Tibial artery (tissue), 4 donors: Measurements from ENCODE around the gene STX1B.

Experiments
- DNase-seq, 2 donors: peaks; one replicate each; pipeline ENCODE4 v3.0.0-alpha.2; 2019
- H3K27ac ChIP-seq, 2 donors: fragments of 200-600 bp; sonication (generic) in 1 of 2; 1 replicate in 1 of 2; 2 replicates in 1 of 2; pipeline ENCODE4 v1.5.1; 2018 to 2019; ENCODE audit warnings: mild to moderate bottlenecking in 1 of 2
- H3K27me3 ChIP-seq, 2 donors: fragments of 200-600 bp; sonication (generic) in 1 of 2; one replicate each; pipeline versions ENCODE4 v1.5.1 to v1.6.0; 2016 to 2019
- H3K36me3 ChIP-seq, 3 donors: fragments of 200-600 bp; sonication (generic) in 2 of 3; one replicate each; pipeline ENCODE4 v1.5.1; 2016 to 2019; ENCODE audit warnings: mild to moderate bottlenecking in 2 of 3
- H3K4me1 ChIP-seq, 4 donors: fragments of 200-600 bp; sonication (generic) in 2 of 4; 1 replicate in 3 of 4; 2 replicates in 1 of 4; pipeline ENCODE4 v1.5.1; 2016 to 2019
- H3K4me3 ChIP-seq, 2 donors: fragments of 200-600 bp; sonication (generic) in 1 of 2; 1 replicate in 1 of 2; 2 replicates in 1 of 2; pipeline ENCODE4 v1.5.1; 2018 to 2019; ENCODE audit warnings: mild to moderate bottlenecking in 2 of 2
- H3K9me3 ChIP-seq, 3 donors: fragments of 200-600 bp; sonication (generic) in 1 of 3; one replicate each; pipeline ENCODE4 v1.5.1; 2016 to 2019
- intact Hi-C: fragments of 100-400 bp; cut with DNase I; formaldehyde crosslinking; loops from one replicate; pipeline ENCODE4 v1.15.0; 2023; ENCODE audit warnings: low total_unique reads
- TF ChIP-seq, protein P1 (sequence below), 2 experiments: fragments of 200-600 bp in 1 of 2; fragments of 450-650 bp in 1 of 2; IDR thresholded peaks; one replicate each; pipeline ENCODE4 v1.5.1; 2017 to 2019; ENCODE audit warnings: antibody characterized with exemption in 2 of 2, mild to moderate bottlenecking in 1 of 2, moderate library complexity in 1 of 2

Gene STX1B

DNA sequence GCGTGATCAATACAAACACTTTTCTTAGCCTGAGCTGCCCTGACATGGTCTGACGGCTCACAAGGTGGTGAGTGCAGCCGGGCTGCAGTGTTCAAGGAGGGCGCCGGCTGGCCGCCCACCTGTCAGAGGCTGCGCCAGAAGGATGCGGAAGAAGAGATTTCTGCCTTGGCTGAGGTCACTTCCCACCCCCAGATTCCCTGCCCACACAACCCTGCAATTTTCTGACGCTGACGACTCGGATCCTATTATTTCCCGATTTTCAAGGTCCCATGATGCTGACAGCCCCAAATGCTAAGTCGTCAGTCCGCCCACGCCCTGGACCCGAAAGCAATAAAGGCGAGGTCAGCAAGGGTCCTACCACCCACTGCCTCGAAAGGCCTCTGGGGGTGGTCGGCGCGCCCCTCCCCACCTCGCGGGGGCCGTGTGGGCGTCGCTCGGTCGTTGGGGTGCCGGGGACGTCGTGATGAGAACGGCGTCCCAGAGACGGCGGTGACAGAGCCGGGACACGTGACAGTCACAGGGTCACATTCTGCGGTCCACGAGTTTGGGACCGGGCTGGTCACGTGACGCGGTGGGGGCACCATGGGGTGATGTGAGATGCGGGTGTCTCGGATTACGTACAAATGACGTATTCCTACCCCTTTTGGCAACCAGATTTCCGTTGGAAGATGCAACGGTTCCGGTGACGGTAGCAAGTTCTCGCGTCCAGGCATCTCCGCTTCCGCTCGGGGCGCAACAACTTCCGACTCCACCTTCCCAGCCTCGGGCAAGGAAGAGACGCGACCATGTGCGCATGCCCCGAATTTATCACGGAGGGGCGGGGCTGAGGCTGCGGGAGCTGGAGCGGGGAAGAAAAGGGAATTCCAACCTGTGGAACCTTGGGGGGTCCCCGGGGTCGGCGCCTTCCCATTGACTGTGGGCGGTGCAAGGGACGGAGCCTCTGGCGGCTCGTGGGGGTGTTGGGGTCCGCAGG is 22.6 kb upstream of the STX1B start, which contains the start of gene STX4:
TSS of gene STX4 (plus strand) at position 823 of the 973 bp plus-strand sequence. CDS start 248 bp downstream, outside the sequence.
- H3K4me3 ChIP-seq, result peak within 1 kb of the TSS; percentile 83 to 99
- H3K27me3 ChIP-seq, result no peaks in the 10 kb centered on the region
- peaks cover 2 to 25% (median 21%) of the 10 kb centered on the region in 3 donors for H3K36me3 ChIP-seq
- peak within 1 kb of the TSS; percentile 92 to 93 for H3K27ac ChIP-seq
- H3K4me1 ChIP-seq, result peaks cover 0 to 22% (median 12%) of the 10 kb centered on the region in 4 donors
- peak; percentile 97 to 98 for DNase-seq
- intact Hi-C loops, result loop anchor here (5.0 kb wide), 1 partner anchor 36 kb away; no protein-coding TSS in a partner anchor
- H3K9me3 ChIP-seq, result no peaks in the 10 kb centered on the region
- TF ChIP-seq, protein P1, sequence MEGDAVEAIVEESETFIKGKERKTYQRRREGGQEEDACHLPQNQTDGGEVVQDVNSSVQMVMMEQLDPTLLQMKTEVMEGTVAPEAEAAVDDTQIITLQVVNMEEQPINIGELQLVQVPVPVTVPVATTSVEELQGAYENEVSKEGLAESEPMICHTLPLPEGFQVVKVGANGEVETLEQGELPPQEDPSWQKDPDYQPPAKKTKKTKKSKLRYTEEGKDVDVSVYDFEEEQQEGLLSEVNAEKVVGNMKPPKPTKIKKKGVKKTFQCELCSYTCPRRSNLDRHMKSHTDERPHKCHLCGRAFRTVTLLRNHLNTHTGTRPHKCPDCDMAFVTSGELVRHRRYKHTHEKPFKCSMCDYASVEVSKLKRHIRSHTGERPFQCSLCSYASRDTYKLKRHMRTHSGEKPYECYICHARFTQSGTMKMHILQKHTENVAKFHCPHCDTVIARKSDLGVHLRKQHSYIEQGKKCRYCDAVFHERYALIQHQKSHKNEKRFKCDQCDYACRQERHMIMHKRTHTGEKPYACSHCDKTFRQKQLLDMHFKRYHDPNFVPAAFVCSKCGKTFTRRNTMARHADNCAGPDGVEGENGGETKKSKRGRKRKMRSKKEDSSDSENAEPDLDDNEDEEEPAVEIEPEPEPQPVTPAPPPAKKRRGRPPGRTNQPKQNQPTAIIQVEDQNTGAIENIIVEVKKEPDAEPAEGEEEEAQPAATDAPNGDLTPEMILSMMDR (IDR thresholded peaks at IDR 0.05), result peak in 1 of 2 experiments; percentile 5

GRCh38 chr16:31031276-31031675 is 20.8 kb upstream of the STX1B start:
- no peaks in the 10 kb centered on the region for H3K27me3 ChIP-seq
- TF ChIP-seq, protein P1 (IDR thresholded peaks at IDR 0.05), result no peak
- H3K4me3 ChIP-seq, result no peak overlapping the region
- no peaks in the 10 kb centered on the region for H3K9me3 ChIP-seq
- H3K27ac ChIP-seq, result no peak overlapping the region
- intact Hi-C loops, result loop anchor here (5.0 kb wide), 1 partner anchor 34 kb away; no protein-coding TSS in a partner anchor
- H3K36me3 ChIP-seq, result peaks cover 0 to 17% (median 14%) of the 10 kb centered on the region in 3 donors
- peaks cover 0 to 22% (median 12%) of the 10 kb centered on the region in 4 donors for H3K4me1 ChIP-seq
- DNase-seq, result no peak

DNA sequence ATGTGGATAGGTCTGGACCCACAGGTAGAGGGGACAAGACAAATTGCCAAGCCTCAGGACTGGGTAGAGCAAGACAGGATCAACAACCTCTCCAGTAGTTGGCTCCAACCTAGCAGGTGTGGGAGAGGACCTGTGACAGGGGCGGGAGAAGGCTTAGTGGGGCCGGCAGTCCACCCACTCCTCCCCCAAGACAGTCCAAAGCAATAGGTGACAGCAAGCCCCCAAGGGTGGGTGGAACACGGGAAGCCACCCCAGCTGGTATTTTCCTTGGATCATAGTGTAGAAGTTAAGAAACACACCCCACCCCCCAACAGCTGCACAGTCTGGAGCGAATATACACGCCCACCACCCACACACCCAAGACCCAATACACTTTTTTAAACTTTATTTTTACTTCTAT is 18.8 kb upstream of the STX1B start:
- H3K4me1 ChIP-seq, result peaks cover 0 to 11% (median 2%) of the 10 kb centered on the region in 4 donors
- TF ChIP-seq, protein P1 (IDR thresholded peaks at IDR 0.05), result no peak
- no peaks in the 10 kb centered on the region for H3K27me3 ChIP-seq
- intact Hi-C loops, result no loop called here
- H3K4me3 ChIP-seq, result no peak overlapping the region
- no peak for DNase-seq
- no peak overlapping the region for H3K27ac ChIP-seq
- H3K36me3 ChIP-seq, result no peaks in the 10 kb centered on the region
- no peaks in the 10 kb centered on the region for H3K9me3 ChIP-seq

GRCh38 chr16:31025339-31025738 is 14.9 kb upstream of the STX1B start:
- Histone ChIP-seq H3K27ac (no peak overlapping the region), H3K36me3 (no peaks in the 10 kb centered on the region), H3K9me3 (no peaks in the 10 kb centered on the region), H3K27me3 (no peaks in the 10 kb centered on the region), H3K4me1 (no peaks in the 10 kb centered on the region), H3K4me3 (no peak overlapping the region)
- intact Hi-C loops, result no loop called here
- DNase-seq, result no peak
- TF ChIP-seq, protein P1 (IDR thresholded peaks at IDR 0.05), result no peak

GRCh38 chr16:31023627-31024226 is 13.3 kb upstream of the STX1B start:
- no peak overlapping the region for H3K4me3 ChIP-seq
- TF ChIP-seq, protein P1 (IDR thresholded peaks at IDR 0.05), result no peak
- no peak overlapping the region for H3K27ac ChIP-seq
- H3K9me3 ChIP-seq, result no peaks in the 10 kb centered on the region
- intact Hi-C loops, result no loop called here
- no peaks in the 10 kb centered on the region for H3K4me1 ChIP-seq
- no peak for DNase-seq
- no peaks in the 10 kb centered on the region for H3K36me3 ChIP-seq
- H3K27me3 ChIP-seq, result no peaks in the 10 kb centered on the region
